Inferior parietal cortex (tissue), 1 donor: ENCODE results near the gene ZNF641.

ENCODE experiments used
- DNase-seq: peaks from one replicate; pipeline ENCODE4 v3.0.0-alpha.2; 2016; ENCODE audit errors: extremely low spot score

ZNF641 gene

GRCh38 chr12:48350249-48351021, at the start of gene ZNF641:
ZNF641 (minus strand) TSS chr12:48350919; CDS start chr12:48348090, 2,829 bp downstream.
- peak; percentile 73 for DNase-seq

- DNase-seq: no peak
These were observed 39.3 kb upstream of the ZNF641 start for GRCh38 chr12:48390026-48390425.

GRCh38 chr12:48389409-48389808, 38.7 kb upstream of the ZNF641 start:
- no peak for DNase-seq

- DNase-seq: no peak
These were observed 38.2 kb upstream of the ZNF641 start for GRCh38 chr12:48388938-48389337.

GRCh38 chr12:48388460-48388859, 37.7 kb upstream of the ZNF641 start:
- no peak for DNase-seq

- no peak for DNase-seq
These were observed 29.9 kb upstream of the ZNF641 start for GRCh38 chr12:48380596-48380995.

GRCh38 chr12:48379794-48380193, 29.1 kb upstream of the ZNF641 start:
- no peak for DNase-seq

- DNase-seq: no peak
These were observed 26.9 kb upstream of the ZNF641 start for GRCh38 chr12:48377646-48378045.

- no peak for DNase-seq
These were observed 23.4 kb upstream of the ZNF641 start for GRCh38 chr12:48374164-48374563.

- no peak for DNase-seq
These were observed 15.4 kb upstream of the ZNF641 start for GRCh38 chr12:48366131-48366530.

GRCh38 chr12:48361664-48362339, 11.1 kb upstream of the ZNF641 start:
- no peak for DNase-seq

GRCh38 chr12:48358937-48359513, 8.3 kb upstream of the ZNF641 start:
- DNase-seq: no peak

GRCh38 chr12:48356041-48356768, 5.5 kb upstream of the ZNF641 start:
- DNase-seq: no peak

- DNase-seq: no peak
These were observed 1.5 kb upstream of the ZNF641 start for GRCh38 chr12:48352157-48352760.

GRCh38 chr12:48351022-48351708, 446 bp upstream of the ZNF641 start:
- peak; percentile 57 for DNase-seq

GRCh38 chr12:48349471-48349870, 1.2 kb downstream of the ZNF641 start:
- DNase-seq: peak; percentile 44

GRCh38 chr12:48342980-48343379, 7.7 kb downstream of the ZNF641 start:
- no peak for DNase-seq

- DNase-seq: no peak
These were observed 9.8 kb downstream of the ZNF641 start for GRCh38 chr12:48340943-48341342.

GRCh38 chr12:48339442-48340117, 11.1 kb downstream of the ZNF641 start:
- no peak for DNase-seq

- DNase-seq: no peak
These were observed 14.2 kb downstream of the ZNF641 start for GRCh38 chr12:48336564-48336963.

- DNase-seq: no peak
These were observed 14.7 kb downstream of the ZNF641 start for GRCh38 chr12:48336061-48336460.
